IPS DF 6.9 (cell line): ENCODE measurements around the gene LLCFC1.

Experiments used
- DNase-seq: peaks from one replicate; pipeline ENCODE4 v3.0.0-alpha.2; 2013; ENCODE audit warnings: low read depth, low spot score
- H3K27ac ChIP-seq: one replicate; pipeline ENCODE4 v1.5.1; 2013; ENCODE audit warnings: low read length, control low read depth
- H3K27me3 ChIP-seq: 2 replicates; pipeline ENCODE4 v1.6.1; 2013; ENCODE audit warnings: mild to moderate bottlenecking, low read length; ENCODE audit not compliant: control insufficient read depth, insufficient read depth
- H3K36me3 ChIP-seq: 2 replicates; pipeline ENCODE4 v1.6.1; 2013; ENCODE audit warnings: low read length; ENCODE audit not compliant: control insufficient read depth, insufficient read depth
- H3K4me1 ChIP-seq: 2 replicates; pipeline ENCODE4 v1.6.1; 2013; ENCODE audit warnings: low read length; ENCODE audit not compliant: control insufficient read depth, insufficient read depth
- H3K4me3 ChIP-seq: 2 replicates; pipeline ENCODE4 v1.5.1; 2013; ENCODE audit warnings: mild to moderate bottlenecking, low read length
- H3K9me3 ChIP-seq: 2 replicates; pipeline ENCODE4 v1.6.1; 2013; ENCODE audit warnings: low read length, inconsistent platforms; ENCODE audit not compliant: control insufficient read depth, insufficient read depth
- WGBS: extraction: QIAGEN DNeasy Blood & Tissue Kit; methylation state at CpG from one replicate; pipeline ENCODE4 v1.1.7; 2013; ENCODE audit warnings: mixed read lengths, missing lambda C conversion rate; ENCODE audit not compliant: insufficient read length, insufficient coverage; 5-methylcytosine and 5-hydroxymethylcytosine counted together

The LLCFC1 gene

GRCh38 chr7:142939226-142939910 is at the start of gene LLCFC1:
LLCFC1 (plus strand) TSS chr7:142939484; CDS start chr7:142939622, 138 bp downstream.
- no CpG with 5 or more reads among the region's 10 CpGs for WGBS
- H3K36me3 ChIP-seq, result no peaks in the 10 kb centered on the region
- no peak within 1 kb of the TSS for H3K27ac ChIP-seq
- no peaks in the 10 kb centered on the region for H3K9me3 ChIP-seq
- no peaks in the 10 kb centered on the region for H3K27me3 ChIP-seq
- H3K4me1 ChIP-seq, result no peaks in the 10 kb centered on the region; the same call in 1 of the 2 replicates
- DNase-seq, result peak; percentile 52
- H3K4me3 ChIP-seq, result no peak within 1 kb of the TSS

- Histone ChIP-seq H3K4me1 (no peaks in the 10 kb centered on the region; the same call in 1 of the 2 replicates), H3K36me3 (no peaks in the 10 kb centered on the region), H3K27ac (no peak overlapping the region), H3K4me3 (no peak overlapping the region), H3K9me3 (no peaks in the 10 kb centered on the region), H3K27me3 (no peaks in the 10 kb centered on the region)
- no CpG with 5 or more reads among the region's 3 CpGs for WGBS
- no peak for DNase-seq
Observed at GRCh38 chr7:142889816-142890215, 49.5 kb upstream of the LLCFC1 start.

- no peaks in the 10 kb centered on the region for H3K4me1 ChIP-seq
- H3K27me3 ChIP-seq, result no peaks in the 10 kb centered on the region
Observed at GRCh38 chr7:142890874-142891485, 48.3 kb upstream of the LLCFC1 start.

GRCh38 chr7:142891490-142892082 is 47.7 kb upstream of the LLCFC1 start:
- Histone ChIP-seq H3K27me3 (no peaks in the 10 kb centered on the region), H3K27ac (no peak overlapping the region), H3K9me3 (no peaks in the 10 kb centered on the region), H3K36me3 (no peaks in the 10 kb centered on the region), H3K4me1 (no peaks in the 10 kb centered on the region), H3K4me3 (no peak overlapping the region)
- no CpG with 5 or more reads among the region's 10 CpGs for WGBS
- no peak for DNase-seq

More at GRCh38 chr7:142890874-142891485, 48.3 kb upstream of the LLCFC1 start:
- Histone ChIP-seq H3K9me3 (no peaks in the 10 kb centered on the region), H3K36me3 (no peaks in the 10 kb centered on the region), H3K27ac (no peak overlapping the region), H3K4me3 (no peak overlapping the region)
- WGBS, result 100% methylated on average over 1 of the region's 12 CpGs
- no peak for DNase-seq

GRCh38 chr7:142892951-142893350 is 46.3 kb upstream of the LLCFC1 start:
- Histone ChIP-seq H3K36me3 (no peaks in the 10 kb centered on the region), H3K4me1 (no peaks in the 10 kb centered on the region), H3K9me3 (no peaks in the 10 kb centered on the region), H3K27me3 (no peaks in the 10 kb centered on the region), H3K4me3 (no peak overlapping the region), H3K27ac (no peak overlapping the region)
- WGBS, result no CpG with 5 or more reads among the region's 5 CpGs
- no peak for DNase-seq

- no peaks in the 10 kb centered on the region for H3K36me3 ChIP-seq
- DNase-seq, result no peak
- no CpG with 5 or more reads among the region's 12 CpGs for WGBS
- no peak overlapping the region for H3K4me3 ChIP-seq
- no peaks in the 10 kb centered on the region for H3K4me1 ChIP-seq
- H3K27me3 ChIP-seq, result no peaks in the 10 kb centered on the region
- H3K27ac ChIP-seq, result no peak overlapping the region
- no peaks in the 10 kb centered on the region for H3K9me3 ChIP-seq
Observed at GRCh38 chr7:142894112-142894984, 44.9 kb upstream of the LLCFC1 start.

- no peak for DNase-seq
- H3K36me3 ChIP-seq, result no peaks in the 10 kb centered on the region
- H3K27me3 ChIP-seq, result no peaks in the 10 kb centered on the region
- no CpG with 5 or more reads among the region's 6 CpGs for WGBS
- H3K9me3 ChIP-seq, result no peaks in the 10 kb centered on the region
- H3K27ac ChIP-seq, result no peak overlapping the region
- H3K4me1 ChIP-seq, result no peaks in the 10 kb centered on the region
- no peak overlapping the region for H3K4me3 ChIP-seq
Observed at GRCh38 chr7:142894985-142895593, 44.2 kb upstream of the LLCFC1 start.

- Histone ChIP-seq H3K4me1 (no peaks in the 10 kb centered on the region), H3K36me3 (no peaks in the 10 kb centered on the region), H3K4me3 (no peak overlapping the region), H3K9me3 (no peaks in the 10 kb centered on the region), H3K27me3 (no peaks in the 10 kb centered on the region), H3K27ac (no peak overlapping the region)
- no CpG with 5 or more reads among the region's 3 CpGs for WGBS
- no peak for DNase-seq
Observed at GRCh38 chr7:142896151-142896550, 43.1 kb upstream of the LLCFC1 start.

- H3K9me3 ChIP-seq, result no peaks in the 10 kb centered on the region
- H3K27ac ChIP-seq, result no peak overlapping the region
- no peaks in the 10 kb centered on the region for H3K4me1 ChIP-seq
- WGBS, result no CpG with 5 or more reads among the region's 3 CpGs
- no peak for DNase-seq
- no peaks in the 10 kb centered on the region for H3K36me3 ChIP-seq
- H3K27me3 ChIP-seq, result no peaks in the 10 kb centered on the region
- no peak overlapping the region for H3K4me3 ChIP-seq
Observed at GRCh38 chr7:142896741-142897379, 42.4 kb upstream of the LLCFC1 start.
